Heart left ventricle (tissue), 16 donors: ENCODE results near the gene IL1RL2. TPM values are rescaled to one million over a fixed set of nuclear protein-coding genes. Genes with fewer than 3 reads are reported as not detected.

Experiments
- ATAC-seq, 4 donors: fragments of 200-7000 bp; cut with Tn5 transposase; one replicate each; pipeline ENCODE4 v1.9.1; 2020 to 2022; ENCODE audit warnings: moderate library complexity in 4 of 4, mild to moderate bottlenecking in 3 of 4, moderate number of reproducible peaks in 1 of 4
- DNase-seq, 5 donors: peaks; one replicate each; pipeline ENCODE4 v3.0.0-alpha.2; 2020
- H3K27ac ChIP-seq, 12 donors: fragments of 200-600 bp; sonication (generic) in 4 of 12; one replicate each; pipeline versions ENCODE4 v1.5.0 to v1.8.0; 2016 to 2022; ENCODE audit warnings: mild to moderate bottlenecking in 2 of 12
- H3K27me3 ChIP-seq, 9 donors: fragments of 200-600 bp; sonication (generic) in 2 of 9; one replicate each; pipeline versions ENCODE4 v1.5.1 to v1.8.0; 2016 to 2022; ENCODE audit warnings: mild to moderate bottlenecking in 3 of 9
- H3K36me3 ChIP-seq, 9 donors: fragments of 200-600 bp; sonication (generic) in 2 of 9; one replicate each; pipeline versions ENCODE4 v1.5.0 to v1.8.0; 2018 to 2022; ENCODE audit warnings: mild to moderate bottlenecking in 2 of 9
- H3K4me1 ChIP-seq, 12 donors: fragments of 200-600 bp; sonication (generic) in 4 of 12; one replicate each; pipeline versions ENCODE4 v1.5.0 to v1.8.0; 2016 to 2022; ENCODE audit warnings: mild to moderate bottlenecking in 3 of 12
- H3K4me3 ChIP-seq, 12 donors: fragments of 200-600 bp; sonication (generic) in 4 of 12; one replicate each; pipeline versions ENCODE4 v1.5.0 to v1.8.0; 2017 to 2022; ENCODE audit warnings: mild to moderate bottlenecking in 9 of 12, moderate library complexity in 4 of 12
- H3K9me3 ChIP-seq, 12 donors: fragments of 200-600 bp; sonication (generic) in 4 of 12; one replicate each; pipeline versions ENCODE4 v1.5.0 to v1.8.0; 2016 to 2022; ENCODE audit warnings: mild to moderate bottlenecking in 1 of 12
- CTCF ChIP-seq, 12 donors: fragments of 200-600 bp; sonication (generic) in 4 of 12; IDR thresholded peaks; one replicate each; pipeline versions ENCODE4 v1.5.0 to v1.8.0; 2018 to 2022; ENCODE audit warnings: antibody characterized with exemption in 12 of 12, mild to moderate bottlenecking in 5 of 12
- POLR2A ChIP-seq, 2 donors: fragments of 450-650 bp; IDR thresholded peaks; one replicate each; pipeline ENCODE4 v1.6.1; 2017; ENCODE audit warnings: antibody characterized with exemption in 2 of 2, mild to moderate bottlenecking in 2 of 2, moderate library complexity in 2 of 2
- WGBS, 4 donors: extraction: QIAGEN DNeasy Blood & Tissue Kit in 2 of 4; methylation state at CpG; one replicate each; pipeline versions ENCODE4 v1.1.5 to v1.1.7; 2013 to 2018; 5-methylcytosine and 5-hydroxymethylcytosine counted together
- intact Hi-C, 10 donors: fragments of 100-400 bp; cut with DNase I; formaldehyde crosslinking; loops; one replicate each; pipeline versions ENCODE4 v1.11.1 to v1.14.2; 2022
- polyA plus RNA-seq, 2 donors: library from polyadenylated mRNA; stranded (reverse); fragments of 200-250 nt; gene quantifications; one replicate each; pipeline ENCODE4 v1.2.3, GENCODE V29; 2013
- total RNA-seq, 9 donors: library from RNA; depleted of rRNA in 2 of 9; stranded (reverse); fragments of >200 nt in 2 of 9; fragmentation: NEBNext Ultra II Directional in 3 of 9; extraction: Animal tissue kit (Norgen Biotek cat#: 25700) in 3 of 9; gene quantifications; one replicate each; pipeline versions ENCODE4 v1.1.0 to v1.2.4, GENCODE V29; 2016 to 2023
- donor health status: ischemic (EF 13 %, LVEDD 7.1; RV severe dilation, severe dysfunction).
- donor health status: healthy with polysubstance abuse.
- donor health status: DM: no; HTN: yes; CAD: no.
- donor health status: DM: no; HTN: no; CAD: no.
- donor health status: ischemic (EF 25% LVEDD 6.9; RV normal size, moderate dysfunction).
- donor health status: ischemic (EF 25% LVEDD 5.7; RV mildly dilated, moderate dysfunction).
- donor health status: healthy.
- donor health status: DM: yes; HTN: yes; CAD: no.
- donor health status: ischemic (EF 35%, LVEDD 5.7; RV mildly dilated, moderate dysfunction).
- donor health status: nonischemic (EF 11% LVEDD 7.7; RV severe dilation, severe dysfunction).
- donor health status: DM: yes; HTN: yes; CAD: no.
- donor health status: PGD.
- donor health status: ischemic (EF 29% LVEDD 5.4; RV normal size, mild dysfunction).
- donor health status: nonischemic (EF 23%, LVEDD 6.1; RV moderate dilation, normal function).

Gene IL1RL2
- total and polyA plus RNA-seq, 11 donors: 0.22 to 0.75 (median 0.43) TPM; not detected in 5

- Histone ChIP-seq H3K9me3 (no peaks in the 10 kb centered on the region), H3K4me3 (no peak overlapping the region), H3K36me3 (no peaks in the 10 kb centered on the region), H3K27ac (no peak overlapping the region), H3K4me1 (peaks cover 0 to 22% (median 0%) of the 10 kb centered on the region in 12 donors), H3K27me3 (peaks cover 0 to 51% (median 0%) of the 10 kb centered on the region in 9 donors)
- 94 to 98% (median 97%) methylated on average over 1 of the region's 1 CpG for WGBS, 4 donors
- intact Hi-C loops: no loop called here
- no peak for ATAC-seq
- TF ChIP-seq POLR2A (IDR thresholded peaks at IDR 0.05) (no peak), CTCF (IDR thresholded peaks at IDR 0.05) (no peak)
- DNase-seq: no peak
Measured at GRCh38 chr2:102283996-102284395, 97.2 kb downstream of the IL1RL2 start.

- Histone ChIP-seq H3K27ac (no peak overlapping the region), H3K9me3 (no peaks in the 10 kb centered on the region), H3K4me3 (no peak overlapping the region), H3K4me1 (peaks cover 0 to 19% (median 0%) of the 10 kb centered on the region in 12 donors), H3K27me3 (peaks cover 0 to 58% (median 0%) of the 10 kb centered on the region in 9 donors), H3K36me3 (no peaks in the 10 kb centered on the region)
- DNase-seq (no peak), ATAC-seq (no peak)
- intact Hi-C loops: no loop called here
- 94 to 97% (median 94%) methylated on average over 3 of the region's 3 CpGs for WGBS, 4 donors
- TF ChIP-seq POLR2A (IDR thresholded peaks at IDR 0.05): no peak
- no peak for TF ChIP-seq CTCF (IDR thresholded peaks at IDR 0.05)
Measured at GRCh38 chr2:102284611-102285010, 97.8 kb downstream of the IL1RL2 start.

- 87 to 90% (median 88%) methylated on average over 2 of the region's 2 CpGs for WGBS, 4 donors
- H3K36me3 ChIP-seq: no peaks in the 10 kb centered on the region
- TF ChIP-seq POLR2A (IDR thresholded peaks at IDR 0.05) (no peak), CTCF (IDR thresholded peaks at IDR 0.05) (no peak)
- peaks cover 0 to 55% (median 0%) of the 10 kb centered on the region in 9 donors for H3K27me3 ChIP-seq
- H3K27ac ChIP-seq: no peak overlapping the region
- no peak overlapping the region for H3K4me3 ChIP-seq
- peaks cover 0 to 19% (median 0%) of the 10 kb centered on the region in 12 donors for H3K4me1 ChIP-seq
- DNase-seq (no peak), ATAC-seq (no peak)
- intact Hi-C loops: no loop called here
- H3K9me3 ChIP-seq: no peaks in the 10 kb centered on the region
Measured at GRCh38 chr2:102285368-102285767, 98.5 kb downstream of the IL1RL2 start.

GRCh38 chr2:102286041-102286440, 99.2 kb downstream of the IL1RL2 start:
- DNase-seq (no peak), ATAC-seq (no peak)
- intact Hi-C loops: no loop called here
- 43 to 62% (median 54%) methylated on average over 3 of the region's 3 CpGs for WGBS, 4 donors
- H3K4me1 ChIP-seq: peaks cover 0 to 19% (median 0%) of the 10 kb centered on the region in 12 donors
- no peaks in the 10 kb centered on the region for H3K36me3 ChIP-seq
- H3K27me3 ChIP-seq: peaks cover 0 to 48% (median 0%) of the 10 kb centered on the region in 9 donors
- no peak overlapping the region for H3K4me3 ChIP-seq
- H3K9me3 ChIP-seq: no peaks in the 10 kb centered on the region
- H3K27ac ChIP-seq: no peak overlapping the region
- TF ChIP-seq CTCF (IDR thresholded peaks at IDR 0.05) (no peak), POLR2A (IDR thresholded peaks at IDR 0.05) (no peak)
